ENCODE measurements around the gene SMURF1.

SMURF1 gene

GRCh38 chr7:99143853-99144672, at the start of gene SMURF1:
TSS of gene SMURF1 (minus strand) at chr7:99144108. CDS start at chr7:99143780, 328 bp downstream.
- Histone ChIP-seq H3K27me3 (ENCODE audit: control insufficient read depth, insufficient read depth, low read length) (no peaks in the 10 kb centered on the region), H3K36me3 (ENCODE audit: control insufficient read depth, insufficient read depth, low read length) (no peaks in the 10 kb centered on the region), H3K4me1 (ENCODE audit: control insufficient read depth, insufficient read depth, low read length) (peaks cover 10% of the 10 kb centered on the region), H3K4me3 (ENCODE audit: low read depth, low read length) (peak within 1 kb of the TSS; percentile 77), H3K9ac (ENCODE audit: low read depth, low read length) (peak within 1 kb of the TSS; percentile 89), H3K9me3 (ENCODE audit: control insufficient read depth, insufficient read depth, low read length) (no peaks in the 10 kb centered on the region)

- Histone ChIP-seq H3K9me3 (ENCODE audit: control insufficient read depth, insufficient read depth, low read length) (no peaks in the 10 kb centered on the region), H3K4me1 (ENCODE audit: control insufficient read depth, insufficient read depth, low read length) (no peaks in the 10 kb centered on the region), H3K27me3 (ENCODE audit: control insufficient read depth, insufficient read depth, low read length) (no peaks in the 10 kb centered on the region), H3K4me3 (ENCODE audit: low read depth, low read length) (no peak overlapping the region), H3K9ac (ENCODE audit: low read depth, low read length) (no peak overlapping the region), H3K36me3 (ENCODE audit: control insufficient read depth, insufficient read depth, low read length) (no peaks in the 10 kb centered on the region)
These were observed 48.1 kb upstream of the SMURF1 start for GRCh38 chr7:99191869-99192596.

- Histone ChIP-seq H3K9ac (ENCODE audit: low read depth, low read length) (no peak overlapping the region), H3K27me3 (ENCODE audit: control insufficient read depth, insufficient read depth, low read length) (no peaks in the 10 kb centered on the region), H3K4me1 (ENCODE audit: control insufficient read depth, insufficient read depth, low read length) (no peaks in the 10 kb centered on the region), H3K4me3 (ENCODE audit: low read depth, low read length) (no peak overlapping the region), H3K36me3 (ENCODE audit: control insufficient read depth, insufficient read depth, low read length) (no peaks in the 10 kb centered on the region), H3K9me3 (ENCODE audit: control insufficient read depth, insufficient read depth, low read length) (no peaks in the 10 kb centered on the region)
These were observed 46.6 kb upstream of the SMURF1 start for GRCh38 chr7:99190359-99191009.

DNA sequence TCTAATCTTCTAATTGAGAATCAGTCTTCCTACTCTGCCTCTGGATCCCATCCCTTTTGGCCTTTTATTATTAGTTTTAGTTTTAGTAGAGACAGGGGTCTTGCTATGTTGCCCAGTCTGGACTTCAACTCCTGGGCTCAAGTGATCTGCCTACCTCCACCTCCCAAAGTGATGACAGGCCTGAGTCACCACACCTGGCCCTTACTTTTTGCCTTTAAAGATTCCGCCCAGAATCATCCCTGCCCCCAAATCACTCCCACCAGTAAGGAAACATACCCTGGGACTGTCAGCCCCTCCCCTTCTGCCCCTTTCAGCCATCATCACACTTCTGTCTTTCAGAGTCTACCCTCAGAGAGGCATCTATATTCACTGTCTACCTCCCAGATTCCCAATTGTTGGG, 45.3 kb upstream of the SMURF1 start:
- H3K36me3 ChIP-seq (ENCODE audit: control insufficient read depth, insufficient read depth, low read length): no peaks in the 10 kb centered on the region
- H3K27me3 ChIP-seq (ENCODE audit: control insufficient read depth, insufficient read depth, low read length): no peaks in the 10 kb centered on the region
- H3K9me3 ChIP-seq (ENCODE audit: control insufficient read depth, insufficient read depth, low read length): no peaks in the 10 kb centered on the region
- no peak overlapping the region for H3K9ac ChIP-seq (ENCODE audit: low read depth, low read length)
- H3K4me3 ChIP-seq (ENCODE audit: low read depth, low read length): no peak overlapping the region
- H3K4me1 ChIP-seq (ENCODE audit: control insufficient read depth, insufficient read depth, low read length): no peaks in the 10 kb centered on the region

DNA sequence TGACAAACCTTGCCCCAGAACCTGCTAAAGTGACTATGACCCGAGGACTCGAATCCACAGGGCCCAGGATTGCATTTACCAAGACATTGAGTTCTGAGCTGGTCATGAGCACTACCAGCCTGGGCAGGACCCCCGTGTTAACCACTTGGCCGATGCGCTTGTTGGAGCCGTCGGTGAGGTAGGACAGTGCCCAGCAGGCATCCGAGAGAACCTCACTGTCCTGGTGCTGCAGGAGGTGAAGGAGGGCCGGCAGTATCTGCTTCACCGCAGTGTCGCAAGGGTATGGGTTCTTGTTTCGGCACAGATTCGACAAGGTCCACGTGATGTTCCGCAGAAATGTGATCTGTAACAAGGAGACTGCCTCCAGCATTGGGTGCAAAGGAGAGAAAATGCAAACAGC, 44.3 kb upstream of the SMURF1 start:
- no peak overlapping the region for H3K9ac ChIP-seq (ENCODE audit: low read depth, low read length)

GRCh38 chr7:99184532-99185218, 40.8 kb upstream of the SMURF1 start:
- H3K4me3 ChIP-seq (ENCODE audit: low read depth, low read length): no peak overlapping the region
- H3K36me3 ChIP-seq (ENCODE audit: control insufficient read depth, insufficient read depth, low read length): no peaks in the 10 kb centered on the region
- no peak overlapping the region for H3K9ac ChIP-seq (ENCODE audit: low read depth, low read length)
- no peaks in the 10 kb centered on the region for H3K9me3 ChIP-seq (ENCODE audit: control insufficient read depth, insufficient read depth, low read length)
- no peaks in the 10 kb centered on the region for H3K27me3 ChIP-seq (ENCODE audit: control insufficient read depth, insufficient read depth, low read length)
- H3K4me1 ChIP-seq (ENCODE audit: control insufficient read depth, insufficient read depth, low read length): no peaks in the 10 kb centered on the region

More for the DNA sequence above, 44.3 kb upstream of the SMURF1 start:
- H3K27me3 ChIP-seq (ENCODE audit: control insufficient read depth, insufficient read depth, low read length): no peaks in the 10 kb centered on the region
- no peaks in the 10 kb centered on the region for H3K4me1 ChIP-seq (ENCODE audit: control insufficient read depth, insufficient read depth, low read length)
- H3K36me3 ChIP-seq (ENCODE audit: control insufficient read depth, insufficient read depth, low read length): no peaks in the 10 kb centered on the region
- no peak overlapping the region for H3K4me3 ChIP-seq (ENCODE audit: low read depth, low read length)
- no peaks in the 10 kb centered on the region for H3K9me3 ChIP-seq (ENCODE audit: control insufficient read depth, insufficient read depth, low read length)

GRCh38 chr7:99180067-99180650, 36.3 kb upstream of the SMURF1 start:
- no peaks in the 10 kb centered on the region for H3K36me3 ChIP-seq (ENCODE audit: control insufficient read depth, insufficient read depth, low read length)

DNA sequence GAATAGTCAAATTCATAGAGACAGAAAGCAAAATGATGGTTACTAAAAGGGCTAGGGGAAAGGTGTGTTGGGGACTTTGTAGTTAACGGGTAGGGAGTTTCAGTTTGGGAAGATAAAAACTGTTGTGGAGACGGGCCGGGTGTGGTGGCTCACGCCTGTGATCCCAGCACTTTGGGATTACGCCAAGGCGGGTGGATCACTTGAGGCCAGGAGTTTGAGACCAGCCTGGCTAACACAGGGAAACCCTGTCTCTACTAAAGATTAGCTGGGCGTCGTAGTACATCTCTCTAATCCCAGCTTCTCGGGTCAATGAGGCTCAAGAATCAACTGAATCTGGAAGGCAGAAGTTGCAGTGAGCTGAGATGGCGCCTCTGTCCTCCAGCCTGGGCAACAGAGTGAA, 33.3 kb upstream of the SMURF1 start:
- Histone ChIP-seq H3K36me3 (ENCODE audit: control insufficient read depth, insufficient read depth, low read length) (no peaks in the 10 kb centered on the region), H3K4me1 (ENCODE audit: control insufficient read depth, insufficient read depth, low read length) (no peaks in the 10 kb centered on the region), H3K27me3 (ENCODE audit: control insufficient read depth, insufficient read depth, low read length) (no peaks in the 10 kb centered on the region), H3K9me3 (ENCODE audit: control insufficient read depth, insufficient read depth, low read length) (no peaks in the 10 kb centered on the region), H3K4me3 (ENCODE audit: low read depth, low read length) (no peak overlapping the region), H3K9ac (ENCODE audit: low read depth, low read length) (no peak overlapping the region)

More at GRCh38 chr7:99180067-99180650, 36.3 kb upstream of the SMURF1 start:
- no peaks in the 10 kb centered on the region for H3K9me3 ChIP-seq (ENCODE audit: control insufficient read depth, insufficient read depth, low read length)
- no peaks in the 10 kb centered on the region for H3K27me3 ChIP-seq (ENCODE audit: control insufficient read depth, insufficient read depth, low read length)
- no peaks in the 10 kb centered on the region for H3K4me1 ChIP-seq (ENCODE audit: control insufficient read depth, insufficient read depth, low read length)
- H3K9ac ChIP-seq (ENCODE audit: low read depth, low read length): no peak overlapping the region
- H3K4me3 ChIP-seq (ENCODE audit: low read depth, low read length): no peak overlapping the region

- H3K4me3 ChIP-seq (ENCODE audit: low read depth, low read length): no peak overlapping the region
- no peaks in the 10 kb centered on the region for H3K9me3 ChIP-seq (ENCODE audit: control insufficient read depth, insufficient read depth, low read length)
- no peaks in the 10 kb centered on the region for H3K36me3 ChIP-seq (ENCODE audit: control insufficient read depth, insufficient read depth, low read length)
- H3K9ac ChIP-seq (ENCODE audit: low read depth, low read length): no peak overlapping the region
- H3K4me1 ChIP-seq (ENCODE audit: control insufficient read depth, insufficient read depth, low read length): no peaks in the 10 kb centered on the region
- H3K27me3 ChIP-seq (ENCODE audit: control insufficient read depth, insufficient read depth, low read length): no peaks in the 10 kb centered on the region
These were observed 29.9 kb upstream of the SMURF1 start for GRCh38 chr7:99173787-99174186.

DNA sequence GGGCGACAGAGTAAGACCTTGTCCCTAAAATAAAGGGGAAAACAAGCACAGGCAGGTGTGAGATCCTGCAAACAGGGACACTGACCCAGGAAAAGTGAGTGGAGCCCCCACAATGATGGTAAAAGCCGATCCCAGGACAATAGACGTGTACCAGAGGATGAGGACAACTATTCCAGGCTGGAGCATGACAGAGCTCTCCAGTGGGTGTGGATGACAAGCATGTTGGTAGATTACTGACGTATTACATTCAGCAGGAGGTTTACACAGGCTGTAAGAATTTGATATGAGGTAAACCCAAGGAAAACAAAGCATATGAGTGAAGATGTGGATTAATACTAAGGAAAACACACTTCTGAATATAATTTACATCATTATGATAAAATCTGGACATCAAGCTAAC, 27.8 kb upstream of the SMURF1 start:
- Histone ChIP-seq H3K4me3 (ENCODE audit: low read depth, low read length) (no peak overlapping the region), H3K4me1 (ENCODE audit: control insufficient read depth, insufficient read depth, low read length) (no peaks in the 10 kb centered on the region), H3K36me3 (ENCODE audit: control insufficient read depth, insufficient read depth, low read length) (no peaks in the 10 kb centered on the region), H3K9ac (ENCODE audit: low read depth, low read length) (no peak overlapping the region), H3K27me3 (ENCODE audit: control insufficient read depth, insufficient read depth, low read length) (no peaks in the 10 kb centered on the region), H3K9me3 (ENCODE audit: control insufficient read depth, insufficient read depth, low read length) (no peaks in the 10 kb centered on the region)

GRCh38 chr7:99170730-99171074, 26.8 kb upstream of the SMURF1 start:
- Histone ChIP-seq H3K36me3 (ENCODE audit: control insufficient read depth, insufficient read depth, low read length) (no peaks in the 10 kb centered on the region), H3K4me3 (ENCODE audit: low read depth, low read length) (no peak overlapping the region), H3K27me3 (ENCODE audit: control insufficient read depth, insufficient read depth, low read length) (no peaks in the 10 kb centered on the region)

More at GRCh38 chr7:99170730-99171074, 26.8 kb upstream of the SMURF1 start:
- no peak overlapping the region for H3K9ac ChIP-seq (ENCODE audit: low read depth, low read length)
- no peaks in the 10 kb centered on the region for H3K4me1 ChIP-seq (ENCODE audit: control insufficient read depth, insufficient read depth, low read length)
- H3K9me3 ChIP-seq (ENCODE audit: control insufficient read depth, insufficient read depth, low read length): no peaks in the 10 kb centered on the region

Measured in iPS-15b (cell line).